ENCODE results near the gene KCTD5. TPM values are rescaled to one million over a fixed set of nuclear protein-coding genes. Genes with fewer than 3 reads are reported as not detected.

The KCTD5 gene
- total and polyA plus RNA-seq, 9 of the 15 experiments (the other 6 are each of a cell fraction or from before 2014, with no cell fraction given) = 0.73 to 58.3 (median 32.3) TPM

- 91% methylated on average over 14 of the region's 16 CpGs for WGBS (ENCODE audit: insufficient coverage, low coverage, missing lambda C conversion rate)
- H3K9me3 ChIP-seq (replicated peaks; ENCODE audit: control insufficient read depth, insufficient read depth, low read depth, low read length) = no peaks in the 10 kb centered on the region
- H4K20me1 ChIP-seq (replicated peaks; ENCODE audit: control insufficient read depth, insufficient read depth, low read length) = peaks cover 4% of the 10 kb centered on the region; the same call in 1 of the 2 replicates
- DNase-seq (ENCODE audit: extremely low read depth in 1 of 4, low spot score in 3 of 4) = no peak
- H3K79me2 ChIP-seq (ENCODE audit: control insufficient read depth, insufficient read depth, low read length) = no peaks in the 10 kb centered on the region
- no peak overlapping the region for H2AFZ ChIP-seq (ENCODE audit: low read depth, low read length)
- no peak for FAIRE-seq
- in situ Hi-C loops (cut with MboI) = no loop called here
- ChIA-PET CTCF (ENCODE audit: low intra/inter-chr PET ratio) (no interaction called here), POLR2A (interaction anchor here (0.5 kb wide), 1 partner anchor 203 kb away, joined by 3 read pairs; no protein-coding TSS in a partner anchor)
- intact Hi-C loops (cut with micrococcal nuclease) = no loop called here
- no peak overlapping the region for H3K4me2 ChIP-seq (ENCODE audit: insufficient read depth, low read length)
- peaks cover 5 to 7% of the 10 kb centered on the region in 2 experiments; a peak in 4 of 5 replicates for H3K27me3 ChIP-seq (ENCODE audit: control insufficient read depth in 2 of 2, insufficient read depth in 2 of 2, low read length in 2 of 2)
- no peak for ATAC-seq
- BruUV-seq (replicated peaks) = no TSS peak
- H3K9me1 ChIP-seq (ENCODE audit: control insufficient read depth, insufficient read depth, low read length) = no peaks in the 10 kb centered on the region
- peaks cover 2 to 57% of the 10 kb centered on the region in 2 experiments; a peak in 3 of 5 replicates for H3K4me1 ChIP-seq (replicated peaks in 1 of 2; ENCODE audit: control insufficient read depth in 2 of 2, insufficient read depth in 2 of 2, low read length in 2 of 2)
- no peaks in the 10 kb centered on the region for H3K36me3 ChIP-seq (ENCODE audit: control insufficient read depth, insufficient read depth, low read length)
- peak overlapping the region in 1 of 2 experiments; percentile 92; a peak in 2 of 4 replicates for H3K9ac ChIP-seq (ENCODE audit: insufficient read depth in 1 of 2, low read depth in 2 of 2, low read length in 2 of 2)
- H3K4me3 ChIP-seq = no peak overlapping the region
- no peak overlapping the region for H3K27ac ChIP-seq (ENCODE audit: extremely low read depth, low read depth, low read length)
- TF ChIP-seq RBM22 (IDR thresholded peaks at IDR 0.05; ENCODE audit: low read depth, low read length, poor library complexity, severe bottlenecking) (no peak), L3MBTL2 (IDR thresholded peaks at IDR 0.05) (no peak), ZNF277 (CRISPR knock-in tag; IDR thresholded peaks at IDR 0.05; ENCODE audit: borderline replicate concordance) (no peak), HDAC8 (tag; IDR thresholded peaks at IDR 0.05) (no peak), FOXK2 (conservative IDR thresholded peaks at IDR 0.05 in 1 of 2, IDR thresholded peaks at IDR 0.05 in 1 of 2; ENCODE audit: low read depth in 2 of 2) (no peak), PHF21A (IDR thresholded peaks at IDR 0.05; ENCODE audit: borderline replicate concordance, low read depth) (no peak), SRSF1 (IDR thresholded peaks at IDR 0.05; ENCODE audit: low read depth, low read length) (no peak), XRCC5 (IDR thresholded peaks at IDR 0.05; ENCODE audit: low read depth, low read length) (no peak), FOXJ3 (CRISPR knock-in tag; IDR thresholded peaks at IDR 0.05) (no peak), RNF2 (IDR thresholded peaks at IDR 0.05) (no peak)
These were observed 37.2 kb downstream of the KCTD5 start for GRCh38 chr16:2719328-2720063.
